ENCODE measurements around the gene FGD1. TPM values are rescaled to one million over a fixed set of nuclear protein-coding genes. Genes with fewer than 3 reads are reported as not detected.

Gene FGD1
- total RNA-seq, 2 donors from 2014 or later = 23.9 to 46.0 TPM

GRCh38 chrX:54442790-54443189 is 53.2 kb downstream of the FGD1 start:
- DNase-seq = no peak
- Mint-ChIP-seq H3K36me3 (ENCODE audit: low read depth) (peaks cover 19% of the 10 kb centered on the region), H3K4me1 (peaks cover 4% of the 10 kb centered on the region), H3K9me3 (peaks cover 64% of the 10 kb centered on the region), H3K27ac (no peak overlapping the region), H3K27me3 (ENCODE audit: insufficient read depth) (no peaks in the 10 kb centered on the region), H3K4me3 (no peak overlapping the region)
- Histone ChIP-seq H3K27me3 (ENCODE audit: control insufficient read depth, insufficient read depth, low read length, poor library complexity, severe bottlenecking) (no peaks in the 10 kb centered on the region), H3K4me1 (ENCODE audit: control insufficient read depth, insufficient read depth, low read length) (no peaks in the 10 kb centered on the region), H3K9me3 (ENCODE audit: control insufficient read depth, low read length) (no peaks in the 10 kb centered on the region), H3K9ac (ENCODE audit: extremely low read depth, low read length, poor library complexity, severe bottlenecking) (no peak overlapping the region), H3K27ac (ENCODE audit: low read depth, low read length) (no peak overlapping the region), H3K36me3 (ENCODE audit: control insufficient read depth, insufficient read depth, low read length) (peaks cover 19% of the 10 kb centered on the region), H3K4me3 (ENCODE audit: low read length) (no peak overlapping the region)
- TF ChIP-seq, protein P1, sequence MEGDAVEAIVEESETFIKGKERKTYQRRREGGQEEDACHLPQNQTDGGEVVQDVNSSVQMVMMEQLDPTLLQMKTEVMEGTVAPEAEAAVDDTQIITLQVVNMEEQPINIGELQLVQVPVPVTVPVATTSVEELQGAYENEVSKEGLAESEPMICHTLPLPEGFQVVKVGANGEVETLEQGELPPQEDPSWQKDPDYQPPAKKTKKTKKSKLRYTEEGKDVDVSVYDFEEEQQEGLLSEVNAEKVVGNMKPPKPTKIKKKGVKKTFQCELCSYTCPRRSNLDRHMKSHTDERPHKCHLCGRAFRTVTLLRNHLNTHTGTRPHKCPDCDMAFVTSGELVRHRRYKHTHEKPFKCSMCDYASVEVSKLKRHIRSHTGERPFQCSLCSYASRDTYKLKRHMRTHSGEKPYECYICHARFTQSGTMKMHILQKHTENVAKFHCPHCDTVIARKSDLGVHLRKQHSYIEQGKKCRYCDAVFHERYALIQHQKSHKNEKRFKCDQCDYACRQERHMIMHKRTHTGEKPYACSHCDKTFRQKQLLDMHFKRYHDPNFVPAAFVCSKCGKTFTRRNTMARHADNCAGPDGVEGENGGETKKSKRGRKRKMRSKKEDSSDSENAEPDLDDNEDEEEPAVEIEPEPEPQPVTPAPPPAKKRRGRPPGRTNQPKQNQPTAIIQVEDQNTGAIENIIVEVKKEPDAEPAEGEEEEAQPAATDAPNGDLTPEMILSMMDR (conservative IDR thresholded peaks at IDR 0.05) = no peak

- no peaks in the 10 kb centered on the region for H3K9me3 ChIP-seq (ENCODE audit: control insufficient read depth, low read length)
- no peaks in the 10 kb centered on the region for H3K4me1 ChIP-seq (ENCODE audit: control insufficient read depth, insufficient read depth, low read length)
- no peaks in the 10 kb centered on the region for H3K27me3 Mint-ChIP-seq (ENCODE audit: insufficient read depth)
- H3K27me3 ChIP-seq (ENCODE audit: control insufficient read depth, insufficient read depth, low read length, poor library complexity, severe bottlenecking) = no peaks in the 10 kb centered on the region
- H3K9me3 Mint-ChIP-seq = peaks cover 57% of the 10 kb centered on the region
- H3K9ac ChIP-seq (ENCODE audit: extremely low read depth, low read length, poor library complexity, severe bottlenecking) = peak within 1 kb of the TSS; percentile 72
- H3K4me1 Mint-ChIP-seq = peaks cover 4% of the 10 kb centered on the region
- peak; percentile 90 for DNase-seq
- WGBS, 2 experiments (ENCODE audit: insufficient coverage in 1 of 2, insufficient read length in 1 of 2) = 0% methylated on average over 7 to 40 of the region's 40 CpGs
- no peak within 1 kb of the TSS for H3K27ac ChIP-seq (ENCODE audit: low read depth, low read length)
- H3K4me3 Mint-ChIP-seq = peak within 1 kb of the TSS; percentile 91
- peaks cover 11% of the 10 kb centered on the region for H3K36me3 ChIP-seq (ENCODE audit: control insufficient read depth, insufficient read depth, low read length)
- peaks cover 14% of the 10 kb centered on the region for H3K36me3 Mint-ChIP-seq (ENCODE audit: low read depth)
- peak within 1 kb of the TSS; percentile 80 for H3K27ac Mint-ChIP-seq
- TF ChIP-seq, protein P1 (conservative IDR thresholded peaks at IDR 0.05) = peak; percentile 12
- H3K4me3 ChIP-seq (ENCODE audit: low read length) = peak within 1 kb of the TSS; percentile 84
Observed at GRCh38 chrX:54439960-54440871, 55.8 kb downstream of the FGD1 start, which contains the start of gene TSR2. Gene TSR2, plus strand, starts transcription at chrX:54440404. Its CDS starts 18 bp downstream, at chrX:54440422.

DNA sequence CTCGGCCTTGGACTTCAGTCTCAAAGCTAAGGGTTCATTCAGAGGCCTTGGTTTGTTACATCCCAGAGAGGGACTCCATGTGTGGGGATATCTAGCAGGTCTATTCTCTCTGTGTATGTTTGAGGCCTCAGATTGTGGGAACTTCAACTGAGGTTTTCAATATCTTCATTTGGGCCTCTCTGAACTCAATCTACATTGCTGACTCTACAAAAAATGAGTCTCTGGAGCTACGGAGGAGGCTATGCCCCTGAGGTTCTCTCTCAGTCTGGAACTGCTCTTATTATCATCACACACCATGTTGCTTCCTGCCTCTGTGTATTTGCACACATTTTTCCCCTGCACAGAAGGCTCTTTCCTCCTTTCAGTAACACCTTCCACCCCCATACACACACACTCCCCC is 60.9 kb downstream of the FGD1 start:
- Mint-ChIP-seq H3K27ac (no peak overlapping the region), H3K27me3 (ENCODE audit: insufficient read depth) (no peaks in the 10 kb centered on the region), H3K36me3 (ENCODE audit: low read depth) (no peaks in the 10 kb centered on the region), H3K9me3 (peaks cover 44% of the 10 kb centered on the region), H3K4me1 (no peaks in the 10 kb centered on the region), H3K4me3 (no peak overlapping the region)
- TF ChIP-seq, protein P1 (conservative IDR thresholded peaks at IDR 0.05) = no peak
- Histone ChIP-seq H3K9me3 (ENCODE audit: control insufficient read depth, low read length) (no peaks in the 10 kb centered on the region), H3K4me3 (ENCODE audit: low read length) (no peak overlapping the region), H3K27me3 (ENCODE audit: control insufficient read depth, insufficient read depth, low read length, poor library complexity, severe bottlenecking) (no peaks in the 10 kb centered on the region), H3K27ac (ENCODE audit: low read depth, low read length) (no peak overlapping the region), H3K4me1 (ENCODE audit: control insufficient read depth, insufficient read depth, low read length) (no peaks in the 10 kb centered on the region), H3K9ac (ENCODE audit: extremely low read depth, low read length, poor library complexity, severe bottlenecking) (no peak overlapping the region), H3K36me3 (ENCODE audit: control insufficient read depth, insufficient read depth, low read length) (no peaks in the 10 kb centered on the region)
- WGBS, 2 experiments (ENCODE audit: insufficient coverage in 1 of 2, insufficient read length in 1 of 2) = 83 to 89% methylated on average over 1 to 2 of the region's 2 CpGs
- DNase-seq = no peak
